Prostate gland (tissue), 2 donors: ENCODE measurements around the gene SRGAP1. TPM values are rescaled to one million over a fixed set of nuclear protein-coding genes. Genes with fewer than 3 reads are reported as not detected.

Experiments used
- DNase-seq: peaks from one replicate; pipeline ENCODE4 v3.0.0-alpha.2; 2019; ENCODE audit warnings: low spot score
- H3K27ac ChIP-seq, 2 donors: fragments of 200-600 bp; sonication (generic); 2 replicates each; pipeline ENCODE4 v1.5.1; 2017 to 2019
- H3K27me3 ChIP-seq: fragments of 200-600 bp; sonication (generic); replicated peaks from 2 replicates; pipeline ENCODE4 v1.5.1; 2019; ENCODE audit not compliant: insufficient read depth
- H3K36me3 ChIP-seq, 2 donors: fragments of 200-600 bp; sonication (generic); 1 replicate in 1 of 2; 2 replicates in 1 of 2; pipeline versions ENCODE4 v1.5.1 to v1.8.1; 2017 to 2019
- H3K4me1 ChIP-seq: fragments of 200-600 bp; sonication (generic); replicated peaks from 2 replicates; pipeline ENCODE4 v1.5.1; 2019
- H3K4me3 ChIP-seq, 2 donors: fragments of 200-600 bp; sonication (generic); 2 replicates each; pipeline ENCODE4 v1.5.1; 2017 to 2019
- H3K9me3 ChIP-seq: fragments of 200-600 bp; sonication (generic); 2 replicates; pipeline ENCODE4 v1.5.1; 2017
- POLR2A ChIP-seq: fragments of 450-650 bp; IDR thresholded peaks from one replicate; pipeline ENCODE4 v1.6.1; 2016; ENCODE audit warnings: antibody characterized with exemption, mild to moderate bottlenecking
- POLR2AphosphoS5 ChIP-seq: sonication (generic); formaldehyde crosslinking; IDR thresholded peaks from one replicate; pipeline ENCODE4 v1.6.1; 2017; ENCODE audit warnings: antibody characterized with exemption
- WGBS: methylation state at CpG from one replicate; pipeline ENCODE4 v1.1.5; 2018; 5-methylcytosine and 5-hydroxymethylcytosine counted together
- intact Hi-C: fragments of 100-400 bp; cut with DNase I; formaldehyde crosslinking; loops from one replicate; pipeline ENCODE4 v1.14.2; 2022
- total RNA-seq, 2 donors: library from RNA; depleted of rRNA; stranded (reverse); fragments of >200 nt; gene quantifications; one replicate each; pipeline ENCODE4 v1.1.0, GENCODE V29; 2016
- TF ChIP-seq, protein P1 (sequence below), 4 experiments: fragments of 200-600 bp in 2 of 4; fragments of 450-650 bp in 2 of 4; sonication (generic) in 2 of 4; IDR thresholded peaks; 1 replicate in 3 of 4; 2 replicates in 1 of 4; pipeline ENCODE4 v1.5.1; 2016 to 2019; ENCODE audit warnings: antibody characterized with exemption in 4 of 4, mild to moderate bottlenecking in 2 of 4, moderate library complexity in 2 of 4

SRGAP1 gene
- total RNA-seq, 2 donors from 2014 or later: 4.6 to 16.1 TPM

DNA sequence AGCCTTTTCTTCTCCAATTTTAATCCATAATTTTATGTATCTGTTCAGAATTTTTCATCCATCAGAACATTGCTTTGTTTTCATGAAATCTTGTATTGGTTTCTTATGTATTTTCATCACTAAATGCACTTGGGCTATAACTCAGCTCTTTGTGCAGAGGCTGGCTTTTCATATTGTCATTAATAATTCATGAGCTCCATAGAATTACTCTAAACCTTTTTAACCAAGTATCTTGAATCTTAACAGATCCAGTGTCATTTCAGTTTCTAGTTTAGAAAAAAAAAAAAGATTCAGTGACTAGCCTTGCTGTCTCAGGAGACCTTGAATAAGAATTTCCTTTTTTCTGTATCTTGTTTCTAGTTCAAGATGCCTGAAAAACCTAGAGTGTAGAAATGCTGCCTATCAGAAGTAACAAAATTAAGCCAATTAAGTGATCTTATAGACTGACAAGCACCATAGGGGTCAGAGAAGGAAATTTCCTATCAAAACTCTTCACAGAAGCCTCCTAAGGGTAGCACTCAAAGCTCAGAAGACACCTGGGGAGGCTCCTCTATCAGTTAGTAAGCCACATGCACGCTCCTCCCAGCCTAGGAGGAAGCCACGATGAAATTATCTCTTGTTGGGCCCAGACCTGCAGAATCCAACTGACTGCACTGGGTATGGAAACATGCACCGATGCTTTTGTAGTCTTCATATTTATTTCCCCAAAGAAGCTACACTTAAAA, 214.2 kb downstream of the SRGAP1 start:
- H3K4me1 ChIP-seq: no peaks in the 10 kb centered on the region
- no peaks in the 10 kb centered on the region for H3K27me3 ChIP-seq
- intact Hi-C loops: no loop called here
- H3K9me3 ChIP-seq: no peaks in the 10 kb centered on the region
- H3K36me3 ChIP-seq: no peaks in the 10 kb centered on the region
- H3K4me3 ChIP-seq: no peak overlapping the region
- WGBS: 96% methylated on average over 3 of the region's 3 CpGs
- no peak for DNase-seq
- no peak overlapping the region for H3K27ac ChIP-seq
- no peak for TF ChIP-seq POLR2A
- TF ChIP-seq, protein P1, sequence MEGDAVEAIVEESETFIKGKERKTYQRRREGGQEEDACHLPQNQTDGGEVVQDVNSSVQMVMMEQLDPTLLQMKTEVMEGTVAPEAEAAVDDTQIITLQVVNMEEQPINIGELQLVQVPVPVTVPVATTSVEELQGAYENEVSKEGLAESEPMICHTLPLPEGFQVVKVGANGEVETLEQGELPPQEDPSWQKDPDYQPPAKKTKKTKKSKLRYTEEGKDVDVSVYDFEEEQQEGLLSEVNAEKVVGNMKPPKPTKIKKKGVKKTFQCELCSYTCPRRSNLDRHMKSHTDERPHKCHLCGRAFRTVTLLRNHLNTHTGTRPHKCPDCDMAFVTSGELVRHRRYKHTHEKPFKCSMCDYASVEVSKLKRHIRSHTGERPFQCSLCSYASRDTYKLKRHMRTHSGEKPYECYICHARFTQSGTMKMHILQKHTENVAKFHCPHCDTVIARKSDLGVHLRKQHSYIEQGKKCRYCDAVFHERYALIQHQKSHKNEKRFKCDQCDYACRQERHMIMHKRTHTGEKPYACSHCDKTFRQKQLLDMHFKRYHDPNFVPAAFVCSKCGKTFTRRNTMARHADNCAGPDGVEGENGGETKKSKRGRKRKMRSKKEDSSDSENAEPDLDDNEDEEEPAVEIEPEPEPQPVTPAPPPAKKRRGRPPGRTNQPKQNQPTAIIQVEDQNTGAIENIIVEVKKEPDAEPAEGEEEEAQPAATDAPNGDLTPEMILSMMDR (IDR thresholded peaks at IDR 0.05): no peak
- no peak for TF ChIP-seq POLR2AphosphoS5

DNA sequence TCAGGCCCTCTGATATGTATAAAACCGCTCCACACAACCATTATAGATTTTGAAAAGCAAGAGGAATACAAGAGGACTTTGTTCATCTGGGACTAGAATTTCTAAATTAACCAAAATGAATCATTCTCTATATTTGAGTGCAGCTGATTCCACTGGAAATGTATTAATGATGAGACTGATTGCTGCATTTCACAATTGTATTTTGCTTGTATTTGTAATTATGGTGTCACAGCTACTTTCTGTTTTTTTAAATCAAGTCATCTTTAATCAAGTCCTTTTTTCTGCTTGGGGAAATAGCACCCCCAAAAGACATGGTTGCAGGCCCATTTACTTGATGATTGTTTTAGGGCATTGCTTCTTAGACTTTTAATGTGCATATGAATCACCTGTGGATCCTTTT, 215.2 kb downstream of the SRGAP1 start:
- TF ChIP-seq, protein P1 (IDR thresholded peaks at IDR 0.05): no peak
- TF ChIP-seq POLR2AphosphoS5 (no peak), POLR2A (no peak)
- Histone ChIP-seq H3K4me3 (no peak overlapping the region), H3K9me3 (no peaks in the 10 kb centered on the region), H3K36me3 (no peaks in the 10 kb centered on the region), H3K27ac (no peak overlapping the region), H3K27me3 (no peaks in the 10 kb centered on the region), H3K4me1 (no peaks in the 10 kb centered on the region)
- intact Hi-C loops: no loop called here
- DNase-seq: no peak
- 69% methylated on average over 1 of the region's 1 CpG for WGBS

DNA sequence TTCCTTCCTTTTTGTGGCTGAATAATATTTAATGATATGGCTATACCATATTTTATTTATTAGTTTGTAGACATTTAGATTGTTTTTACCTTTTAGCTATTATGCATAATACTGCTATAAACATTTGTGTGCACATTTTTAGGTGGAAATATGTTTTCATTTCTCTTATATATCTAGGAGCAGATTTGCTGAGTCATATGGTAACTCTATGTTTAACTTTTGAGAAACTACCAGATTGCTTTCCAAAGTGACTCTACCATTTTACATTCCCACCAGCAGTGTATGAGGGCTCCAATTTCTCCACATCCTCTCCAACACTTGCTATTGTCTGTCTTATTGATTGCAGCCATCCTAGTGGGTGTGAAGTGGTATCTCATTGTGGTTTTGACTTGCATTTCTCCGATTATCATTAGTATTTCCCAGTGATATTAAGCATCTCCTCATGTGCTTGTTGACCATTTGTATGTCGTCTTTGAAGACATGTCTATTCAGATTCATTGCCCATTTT, 217.4 kb downstream of the SRGAP1 start:
- intact Hi-C loops: no loop called here
- 93% methylated on average over 2 of the region's 2 CpGs for WGBS
- DNase-seq: no peak
- no peak overlapping the region for H3K27ac ChIP-seq
- H3K4me1 ChIP-seq: no peaks in the 10 kb centered on the region
- no peak overlapping the region for H3K4me3 ChIP-seq
- no peak for TF ChIP-seq POLR2AphosphoS5
- TF ChIP-seq, protein P1 (IDR thresholded peaks at IDR 0.05): no peak
- no peaks in the 10 kb centered on the region for H3K27me3 ChIP-seq
- no peaks in the 10 kb centered on the region for H3K36me3 ChIP-seq
- no peaks in the 10 kb centered on the region for H3K9me3 ChIP-seq

DNA sequence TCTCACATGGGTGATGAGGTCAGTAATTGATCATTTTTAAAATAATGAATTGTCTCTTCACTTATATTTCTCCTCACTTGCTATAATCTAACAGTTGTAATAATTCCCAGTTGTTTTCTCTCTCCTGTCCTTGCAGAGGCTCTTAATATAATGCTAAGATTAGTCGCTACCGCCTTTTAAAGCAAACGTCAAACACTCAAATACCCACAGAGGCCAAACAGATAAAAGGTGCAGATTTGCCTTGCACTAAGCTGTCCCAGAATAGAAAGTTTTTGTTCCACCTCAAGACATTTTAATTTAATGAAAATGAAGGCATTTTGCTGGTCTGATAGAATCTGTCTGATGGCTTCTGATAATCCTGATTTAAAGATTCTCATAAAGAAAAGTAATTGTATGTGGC, 218.6 kb downstream of the SRGAP1 start:
- Histone ChIP-seq H3K27ac (no peak overlapping the region), H3K9me3 (no peaks in the 10 kb centered on the region), H3K4me3 (no peak overlapping the region), H3K27me3 (no peaks in the 10 kb centered on the region), H3K4me1 (no peaks in the 10 kb centered on the region), H3K36me3 (no peaks in the 10 kb centered on the region)
- 41% methylated on average over 3 of the region's 3 CpGs for WGBS
- TF ChIP-seq, protein P1 (IDR thresholded peaks at IDR 0.05): no peak
- TF ChIP-seq POLR2AphosphoS5 (no peak), POLR2A (no peak)
- no peak for DNase-seq
- intact Hi-C loops: no loop called here

DNA sequence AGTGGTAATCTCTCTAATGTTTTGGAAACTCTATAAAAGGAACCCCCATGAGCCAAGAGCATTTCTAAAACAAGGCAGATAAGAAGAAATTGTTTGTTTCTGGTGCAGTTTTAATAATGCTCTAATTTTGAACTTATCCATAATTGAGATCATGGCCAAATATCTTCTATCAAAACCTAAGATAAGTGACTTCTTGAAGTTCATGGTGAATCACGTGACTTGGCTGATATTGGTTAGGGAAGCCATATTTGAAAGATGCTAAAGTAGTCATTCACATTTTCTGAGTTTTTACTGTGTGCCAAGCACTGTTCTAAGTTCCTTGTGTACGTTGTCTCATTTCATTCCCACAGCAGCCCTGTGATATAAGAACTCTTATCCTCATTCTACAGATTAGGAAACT, 219.7 kb downstream of the SRGAP1 start:
- TF ChIP-seq POLR2AphosphoS5 (no peak), POLR2A (no peak)
- TF ChIP-seq, protein P1 (IDR thresholded peaks at IDR 0.05): no peak
- no peaks in the 10 kb centered on the region for H3K4me1 ChIP-seq
- no peak overlapping the region for H3K27ac ChIP-seq
- intact Hi-C loops: no loop called here
- WGBS: 84% methylated on average over 2 of the region's 2 CpGs
- no peaks in the 10 kb centered on the region for H3K9me3 ChIP-seq
- H3K27me3 ChIP-seq: no peaks in the 10 kb centered on the region
- no peak for DNase-seq
- no peak overlapping the region for H3K4me3 ChIP-seq
- no peaks in the 10 kb centered on the region for H3K36me3 ChIP-seq
